Peyer's patch (tissue), 4 donors: ENCODE measurements around the gene SFTA2. TPM values are rescaled to one million over a fixed set of nuclear protein-coding genes. Genes with fewer than 3 reads are reported as not detected.
A peak's percentile ranks its signal among the peaks of the same experiment; 100 is the strongest.

Experiments
- DNase-seq, 3 donors: peaks; one replicate each; pipeline ENCODE4 v3.0.0-alpha.2; 2017 to 2019
- H3K27ac ChIP-seq, 4 donors: fragments of 200-600 bp; sonication (generic); one replicate each; pipeline ENCODE4 v1.5.1; 2016 to 2019
- H3K27me3 ChIP-seq, 2 donors: fragments of 200-600 bp; sonication (generic); one replicate each; pipeline ENCODE4 v1.5.1; 2019
- H3K36me3 ChIP-seq, 3 donors: fragments of 200-600 bp; sonication (generic); one replicate each; pipeline ENCODE4 v1.5.1; 2016 to 2019
- H3K4me1 ChIP-seq, 4 donors: fragments of 200-600 bp; sonication (generic); one replicate each; pipeline ENCODE4 v1.5.1; 2016 to 2019
- H3K4me3 ChIP-seq, 4 donors: fragments of 200-600 bp; sonication (generic); 1 replicate in 3 of 4; 2 replicates in 1 of 4; pipeline ENCODE4 v1.5.1; 2016 to 2019; ENCODE audit warnings: mild to moderate bottlenecking in 1 of 4
- H3K9me3 ChIP-seq, 4 donors: fragments of 200-600 bp; sonication (generic); one replicate each; pipeline ENCODE4 v1.5.1; 2016 to 2019; ENCODE audit warnings: mild to moderate bottlenecking in 1 of 4
- CTCF ChIP-seq, 6 experiments: fragments of 450-650 bp in 4 of 6; fragments of 200-600 bp in 2 of 6; sonication (generic) in 1 of 6; IDR thresholded peaks; one replicate each; pipeline ENCODE4 v1.5.1; 2017 to 2019; ENCODE audit warnings: antibody characterized with exemption in 6 of 6, mild to moderate bottlenecking in 3 of 6, moderate library complexity in 1 of 6
- POLR2A ChIP-seq, 2 donors: fragments of 450-650 bp; IDR thresholded peaks; one replicate each; pipeline ENCODE4 v1.5.1; 2017; ENCODE audit warnings: antibody characterized with exemption in 2 of 2, mild to moderate bottlenecking in 2 of 2, moderate library complexity in 2 of 2
- total RNA-seq, 4 donors: library from RNA; depleted of rRNA; stranded (reverse); fragments of >200 nt; gene quantifications; one replicate each; pipeline ENCODE4 v1.1.0, GENCODE V29; 2016

Gene SFTA2
- total RNA-seq, 4 donors from 2014 or later = not detected

GRCh38 chr6:30960907-30961673, 29.1 kb upstream of the SFTA2 start:
- no peak overlapping the region for H3K27ac ChIP-seq
- no peak overlapping the region for H3K4me3 ChIP-seq
- H3K9me3 ChIP-seq = no peaks in the 10 kb centered on the region
- no peak for TF ChIP-seq CTCF (IDR thresholded peaks at IDR 0.05)
- TF ChIP-seq POLR2A (IDR thresholded peaks at IDR 0.05) = no peak
- no peaks in the 10 kb centered on the region for H3K27me3 ChIP-seq
- no peaks in the 10 kb centered on the region for H3K36me3 ChIP-seq
- peaks cover 0 to 2% (median under 1%) of the 10 kb centered on the region in 4 donors for H3K4me1 ChIP-seq
- no peak for DNase-seq

- no peaks in the 10 kb centered on the region for H3K27me3 ChIP-seq
- no peak overlapping the region for H3K4me3 ChIP-seq
Measured at GRCh38 chr6:30957716-30958115, 25.7 kb upstream of the SFTA2 start.

GRCh38 chr6:30955367-30956042, 23.5 kb upstream of the SFTA2 start:
- Histone ChIP-seq H3K36me3 (no peaks in the 10 kb centered on the region), H3K27me3 (no peaks in the 10 kb centered on the region), H3K27ac (peak overlapping the region in 2 of 4 donors; percentile 0 to 59), H3K9me3 (no peaks in the 10 kb centered on the region), H3K4me3 (peak overlapping the region; percentile 32 to 49 (median 46)), H3K4me1 (peaks cover 0 to 15% (median 3%) of the 10 kb centered on the region in 4 donors)
- peak; percentile 63 to 85 (median 73) for DNase-seq
- no peak for TF ChIP-seq POLR2A (IDR thresholded peaks at IDR 0.05)
- no peak for TF ChIP-seq CTCF (IDR thresholded peaks at IDR 0.05)

More at GRCh38 chr6:30957716-30958115, 25.7 kb upstream of the SFTA2 start:
- Histone ChIP-seq H3K4me1 (peaks cover 0 to 15% (median 3%) of the 10 kb centered on the region in 4 donors), H3K36me3 (no peaks in the 10 kb centered on the region), H3K27ac (no peak overlapping the region), H3K9me3 (no peaks in the 10 kb centered on the region)
- TF ChIP-seq POLR2A (IDR thresholded peaks at IDR 0.05) (no peak), CTCF (IDR thresholded peaks at IDR 0.05) (no peak)
- DNase-seq = no peak

DNA sequence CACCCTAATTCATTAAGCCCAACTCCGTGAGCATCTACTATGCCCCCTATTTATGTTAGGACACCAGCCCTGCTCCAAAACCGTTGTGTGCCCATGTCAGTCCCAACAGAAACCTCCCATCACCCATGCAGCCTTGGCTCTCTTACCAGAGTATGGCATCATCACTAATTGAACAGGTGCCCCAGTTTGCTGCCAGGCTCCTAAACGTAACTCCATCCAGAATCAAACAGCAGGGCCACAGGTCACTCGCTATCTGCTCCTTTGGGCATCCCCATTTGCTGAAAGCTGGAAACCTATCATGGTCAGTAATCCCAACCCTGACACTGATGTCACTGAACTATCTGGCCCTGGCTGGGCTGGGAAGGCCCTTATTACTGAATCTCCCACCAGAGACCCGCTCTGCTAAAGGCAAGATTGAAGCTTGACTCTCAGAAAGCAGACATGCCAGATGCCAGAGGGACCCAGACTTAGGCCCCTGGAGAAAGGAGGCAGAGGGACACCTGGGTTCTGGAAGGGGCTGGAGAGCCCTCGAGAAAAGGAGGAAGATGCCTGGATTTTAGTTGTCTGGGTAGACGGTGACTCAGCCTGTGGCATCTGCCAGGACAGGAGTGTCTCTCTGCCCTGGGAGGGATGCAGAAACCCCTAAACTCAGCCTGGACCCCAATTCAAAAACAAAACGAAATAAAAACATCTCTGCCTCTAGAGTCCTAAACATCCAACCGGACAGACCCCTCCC, 22.8 kb upstream of the SFTA2 start:
- Histone ChIP-seq H3K4me1 (peaks cover 0 to 15% (median 3%) of the 10 kb centered on the region in 4 donors), H3K27ac (peak overlapping the region in 1 of 4 donors; percentile 59), H3K9me3 (no peaks in the 10 kb centered on the region), H3K4me3 (peak overlapping the region; percentile 32 to 49 (median 46)), H3K27me3 (no peaks in the 10 kb centered on the region), H3K36me3 (no peaks in the 10 kb centered on the region)
- DNase-seq = no peak
- TF ChIP-seq POLR2A (IDR thresholded peaks at IDR 0.05) (no peak), CTCF (IDR thresholded peaks at IDR 0.05) (no peak)

DNA sequence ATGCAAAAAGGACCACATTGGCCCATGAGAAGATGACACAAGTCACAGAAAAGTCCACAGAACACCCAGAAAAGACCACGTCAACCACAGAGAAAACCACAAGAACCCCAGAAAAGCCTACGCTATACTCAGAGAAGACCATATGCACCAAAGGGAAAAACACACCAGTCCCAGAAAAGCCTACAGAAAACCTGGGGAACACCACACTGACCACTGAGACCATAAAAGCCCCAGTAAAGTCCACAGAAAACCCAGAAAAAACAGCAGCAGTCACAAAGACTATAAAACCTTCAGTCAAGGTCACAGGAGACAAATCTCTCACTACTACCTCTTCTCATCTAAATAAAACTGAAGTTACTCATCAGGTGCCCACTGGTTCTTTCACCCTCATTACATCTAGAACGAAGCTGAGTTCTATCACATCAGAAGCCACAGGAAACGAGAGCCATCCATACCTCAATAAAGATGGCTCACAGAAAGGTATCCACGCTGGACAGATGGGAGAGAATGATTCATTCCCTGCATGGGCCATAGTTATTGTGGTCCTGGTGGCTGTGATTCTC, 20.0 kb upstream of the SFTA2 start:
- TF ChIP-seq CTCF (IDR thresholded peaks at IDR 0.05) (no peak), POLR2A (IDR thresholded peaks at IDR 0.05) (no peak)
- H3K4me1 ChIP-seq = peaks cover 0 to 15% (median 3%) of the 10 kb centered on the region in 4 donors
- no peak for DNase-seq
- H3K9me3 ChIP-seq = no peaks in the 10 kb centered on the region
- no peaks in the 10 kb centered on the region for H3K27me3 ChIP-seq
- no peak overlapping the region for H3K4me3 ChIP-seq
- H3K27ac ChIP-seq = no peak overlapping the region
- no peaks in the 10 kb centered on the region for H3K36me3 ChIP-seq
